Posterior vena cava (tissue), 2 donors: ENCODE results near the gene TPST1. TPM values are rescaled to one million over a fixed set of nuclear protein-coding genes. Genes with fewer than 3 reads are reported as not detected.

ENCODE experiments used
- DNase-seq: peaks from one replicate; pipeline ENCODE4 v3.0.0-alpha.2; 2020; ENCODE audit warnings: low spot score
- intact Hi-C, 2 donors: fragments of 100-400 bp; cut with DNase I; formaldehyde crosslinking; loops; one replicate each; pipeline versions ENCODE4 v1.14.1 to v1.14.2; 2022 to 2023
- total RNA-seq, 2 donors: library from RNA; stranded (reverse); fragmentation: NEBNext Ultra II Directional; extraction: Animal tissue kit (Norgen Biotek cat#: 25700); gene quantifications; one replicate each; pipeline ENCODE4 v1.2.1, GENCODE V29; 2021
- donor health status: DM: yes; HTN: yes; CAD: no.
- donor health status: DM: yes; HTN: yes; CAD: no.

TPST1 gene
- total RNA-seq, 2 donors from 2014 or later, result 21.4 to 32.5 TPM

DNA sequence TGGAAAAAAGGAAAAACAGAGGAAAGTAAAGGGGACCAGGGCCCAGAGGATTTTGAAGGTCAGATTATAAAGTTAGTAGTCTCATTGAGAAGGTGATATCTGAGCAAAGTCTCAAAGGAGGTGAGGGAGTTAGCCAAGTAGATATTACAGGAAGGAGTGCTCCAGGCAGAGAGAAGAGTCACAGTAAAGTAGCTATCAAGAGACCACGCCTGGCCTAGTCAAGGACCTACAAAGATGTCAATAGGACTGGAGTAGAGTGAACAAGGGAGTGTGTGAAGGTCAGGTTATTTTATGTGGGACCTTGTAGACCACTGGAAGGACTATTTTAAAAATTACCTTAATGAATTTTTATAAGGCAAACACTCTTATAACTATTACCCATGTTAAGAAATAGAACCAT lies 64.8 kb downstream of the TPST1 start:
- intact Hi-C loops, result no loop called here
- DNase-seq, result no peak

DNA sequence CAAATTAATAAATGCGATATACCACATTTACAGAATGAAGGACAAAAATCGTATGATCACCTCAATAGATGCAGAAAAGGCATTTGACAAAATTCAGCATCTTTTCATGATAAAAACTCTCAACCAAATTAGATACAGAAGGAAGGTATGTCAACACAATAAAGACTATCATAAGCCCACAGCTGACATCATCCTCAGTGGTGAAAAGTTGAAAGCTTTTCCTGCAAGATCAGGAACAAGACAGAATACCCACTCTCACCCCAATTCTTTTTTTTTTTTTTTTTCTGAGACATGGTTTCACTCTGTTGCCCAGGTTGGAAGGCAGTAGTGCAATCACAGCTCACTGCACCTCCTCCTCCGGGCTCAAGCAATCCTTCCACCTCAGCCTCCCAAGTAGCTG lies 67.2 kb downstream of the TPST1 start:
- intact Hi-C loops, result no loop called here

DNA sequence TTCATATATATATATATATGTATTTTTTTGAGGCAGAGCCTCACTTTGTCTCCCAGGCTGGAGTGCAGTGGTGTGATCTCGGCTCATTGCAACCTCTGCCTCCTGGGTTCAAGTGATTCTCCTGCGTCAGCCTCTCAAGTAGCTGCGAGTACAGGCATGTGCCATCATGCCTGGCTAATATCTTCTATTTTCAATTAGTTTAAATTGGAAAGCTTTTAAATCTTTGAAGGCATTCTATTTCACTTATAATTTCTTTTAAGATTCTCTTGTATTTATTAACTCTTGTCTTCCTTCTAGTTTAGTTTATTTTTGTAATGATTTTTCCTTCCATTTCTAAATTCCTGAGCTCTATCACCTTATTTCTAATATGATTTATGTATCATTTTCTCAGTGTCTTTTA lies 71.2 kb downstream of the TPST1 start:
- no peak for DNase-seq
- intact Hi-C loops, result no loop called here

More for the DNA sequence above, 67.2 kb downstream of the TPST1 start:
- DNase-seq, result no peak

DNA sequence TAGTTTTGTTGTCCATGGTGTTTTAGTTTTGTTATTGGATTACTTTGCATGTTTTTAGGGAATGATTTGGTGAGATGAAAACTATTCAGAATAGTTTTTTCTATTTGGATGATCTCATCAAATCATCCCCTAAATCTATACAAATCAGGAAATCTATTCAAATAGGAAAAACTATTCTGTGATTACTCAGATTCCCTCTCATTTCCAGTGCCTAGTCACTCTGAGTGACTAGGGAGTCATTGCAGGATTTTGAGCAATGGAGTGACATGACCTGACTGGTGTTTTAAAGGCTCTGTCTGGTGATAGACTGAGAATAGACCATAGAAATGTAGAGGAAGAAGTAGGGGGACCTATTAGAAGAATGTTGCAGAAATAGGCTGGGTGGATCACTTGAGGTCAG lies 72.4 kb downstream of the TPST1 start:
- DNase-seq, result no peak
- intact Hi-C loops, result no loop called here

DNA sequence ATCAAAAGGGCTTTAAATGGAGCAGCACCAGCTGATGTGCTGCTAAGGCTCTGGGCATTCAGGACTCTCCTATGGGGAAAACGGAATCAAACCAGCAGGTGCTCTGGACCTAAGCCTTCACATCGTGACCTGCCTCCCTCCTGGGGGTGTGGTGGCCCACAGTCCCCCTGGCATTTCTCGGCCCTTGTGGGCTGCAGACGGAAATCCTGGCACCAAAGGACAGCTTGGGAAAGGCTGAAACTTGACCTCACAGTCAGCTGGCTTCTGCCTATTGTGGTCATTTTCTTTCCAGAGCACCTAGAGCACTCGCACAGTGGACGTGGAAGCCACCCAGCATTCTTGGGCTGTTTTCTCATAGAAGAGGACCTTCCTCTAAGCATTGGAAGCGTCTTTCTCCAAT lies 74.8 kb downstream of the TPST1 start:
- intact Hi-C loops, result no loop called here
- DNase-seq, result no peak

DNA sequence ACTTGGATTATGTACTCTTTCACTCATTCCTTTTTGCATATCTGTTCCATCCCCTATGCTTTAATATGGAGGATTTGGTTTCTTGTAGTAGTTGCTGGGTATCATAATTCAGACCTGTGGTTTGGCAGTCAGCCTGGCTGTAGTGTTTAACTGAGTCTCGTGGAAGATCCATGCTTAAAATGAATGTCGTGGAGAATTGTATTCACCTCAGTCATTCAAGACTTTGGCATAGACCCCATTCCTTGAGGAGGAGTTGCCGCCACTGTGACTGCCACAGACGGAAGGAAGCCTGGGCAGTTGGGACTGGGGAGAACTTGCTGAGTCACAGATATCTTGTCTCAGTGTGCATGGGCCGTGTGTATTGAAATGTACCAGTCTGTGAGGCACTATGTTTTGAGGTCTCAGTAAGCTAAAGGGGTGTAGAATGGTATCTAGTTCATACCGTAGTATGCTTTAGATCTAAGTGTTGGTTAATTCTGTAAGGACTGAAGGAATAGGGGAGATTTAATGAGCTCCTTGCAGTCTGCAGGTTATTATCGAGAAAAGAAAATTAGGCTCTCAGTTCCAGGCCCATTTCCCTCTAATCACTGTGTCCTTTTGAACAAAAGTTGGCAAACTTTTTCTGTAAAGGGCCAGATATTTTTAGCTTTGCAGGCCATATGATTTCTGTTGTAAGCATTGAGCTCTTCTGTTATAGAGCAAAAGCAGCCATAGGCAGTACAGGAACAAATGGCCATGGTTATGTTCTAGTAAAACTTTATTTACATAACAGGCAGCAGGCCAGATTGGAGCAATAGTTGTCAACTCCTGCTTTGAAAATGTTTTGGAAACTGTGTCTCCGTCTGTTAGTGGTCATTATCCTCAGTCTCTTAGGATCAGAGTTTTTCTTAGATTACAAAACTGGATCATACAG lies 76.8 kb downstream of the TPST1 start:
- intact Hi-C loops, result no loop called here
- DNase-seq, result no peak

DNA sequence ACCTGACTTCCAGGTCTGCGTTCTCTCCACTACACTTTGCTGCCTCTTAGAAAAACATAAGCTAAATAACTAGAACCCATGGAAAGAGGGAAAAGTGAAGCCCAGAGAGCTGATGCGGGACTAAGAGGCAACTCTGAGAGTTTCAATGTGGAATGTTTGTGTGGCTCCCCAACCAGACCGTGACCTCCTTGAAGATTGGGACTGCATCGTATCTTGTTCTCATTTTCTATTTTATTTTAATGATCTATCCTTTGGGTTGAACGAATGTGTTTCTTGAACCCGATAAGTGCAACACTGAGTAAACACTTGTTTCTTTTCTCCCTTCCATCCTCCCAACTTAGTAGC lies 77.4 kb downstream of the TPST1 start:
- intact Hi-C loops, result no loop called here
- no peak for DNase-seq

DNA sequence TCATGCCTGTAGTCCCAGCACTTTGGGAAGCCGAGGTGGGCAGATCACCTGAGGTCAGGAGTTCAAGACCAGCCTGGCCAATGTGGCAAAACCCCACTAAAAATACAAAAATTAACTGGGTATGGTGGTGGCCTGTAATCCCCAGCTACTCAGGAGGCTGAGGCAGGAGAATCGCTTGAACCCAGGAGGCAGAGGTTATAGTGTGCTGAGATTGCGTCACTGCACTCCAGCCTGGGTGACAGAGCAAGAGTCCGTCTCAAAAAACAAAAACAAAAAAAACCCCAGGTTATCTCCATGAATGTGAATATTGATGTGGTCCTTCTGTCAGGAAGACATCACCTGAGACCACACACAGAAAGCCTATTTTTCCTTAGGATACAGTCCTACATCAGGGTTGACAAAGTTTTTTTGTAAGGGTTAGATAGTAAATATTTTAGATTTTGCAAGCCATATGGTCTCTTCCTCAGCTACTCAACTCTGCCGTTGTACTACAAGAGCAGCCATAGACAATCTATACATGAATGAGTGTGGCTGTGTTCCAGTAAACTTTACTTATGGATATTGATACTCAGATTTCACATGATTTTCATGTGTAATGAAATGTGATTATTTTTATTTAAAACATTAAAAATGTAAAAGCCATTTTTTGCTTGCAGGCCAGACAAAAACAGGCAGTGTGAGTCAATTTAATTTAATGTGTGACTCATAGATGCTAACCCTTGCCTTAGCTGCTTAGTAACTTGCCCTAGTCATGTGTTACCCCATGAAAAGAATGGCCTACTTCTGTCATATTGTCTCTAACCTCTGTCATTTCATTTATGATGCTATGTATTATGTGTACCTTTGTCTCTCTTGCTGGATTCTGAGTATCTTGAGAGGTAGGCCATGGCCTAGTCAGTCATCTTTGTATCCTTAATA lies 78.1 kb downstream of the TPST1 start:
- no peak for DNase-seq
- intact Hi-C loops, result no loop called here

DNA sequence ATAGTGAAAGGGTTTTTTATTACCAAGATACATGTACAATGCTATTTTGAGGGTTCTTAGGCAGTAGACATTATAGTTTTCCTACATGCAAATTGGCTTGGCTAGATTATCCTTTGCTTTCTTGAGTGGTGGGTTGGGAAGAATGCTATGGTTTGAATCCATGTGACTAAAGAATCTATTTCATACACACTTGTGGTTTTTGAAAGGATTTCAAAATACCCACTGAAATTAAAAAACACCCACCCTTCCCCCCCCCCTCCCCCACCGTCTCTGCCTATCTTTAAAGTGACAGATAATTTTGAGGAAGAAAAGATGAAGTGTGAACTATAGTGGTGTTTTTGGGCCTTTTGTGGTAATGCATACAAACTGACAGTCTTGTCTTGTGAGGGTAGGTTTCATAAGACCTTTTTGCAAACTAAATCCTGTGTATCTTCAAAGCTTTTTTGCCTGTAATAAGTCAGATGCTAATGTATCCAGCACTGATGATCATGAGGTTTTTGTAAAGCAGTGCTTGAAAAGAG lies 90.9 kb downstream of the TPST1 start:
- intact Hi-C loops, result no loop called here

DNA sequence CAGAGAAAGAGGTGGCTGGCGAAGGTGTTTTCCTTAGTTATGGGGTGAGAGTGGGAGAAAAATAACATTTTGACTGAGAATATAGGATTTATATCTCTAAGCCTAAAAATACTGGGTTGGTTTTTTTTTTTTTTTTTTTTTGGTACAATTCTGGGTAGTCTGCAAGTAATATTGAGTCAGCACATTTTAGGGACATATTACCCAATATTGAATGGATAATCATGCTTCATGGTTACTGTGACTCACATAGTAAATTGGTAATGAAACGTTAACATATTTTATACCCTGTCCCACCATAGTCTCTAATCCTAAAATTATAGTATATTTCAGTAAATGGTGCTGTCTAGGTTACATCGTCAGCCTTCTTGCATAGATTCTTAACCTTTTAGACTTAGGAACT lies 91.4 kb downstream of the TPST1 start:
- intact Hi-C loops, result no loop called here

More for the DNA sequence above, 90.9 kb downstream of the TPST1 start:
- no peak for DNase-seq

DNA sequence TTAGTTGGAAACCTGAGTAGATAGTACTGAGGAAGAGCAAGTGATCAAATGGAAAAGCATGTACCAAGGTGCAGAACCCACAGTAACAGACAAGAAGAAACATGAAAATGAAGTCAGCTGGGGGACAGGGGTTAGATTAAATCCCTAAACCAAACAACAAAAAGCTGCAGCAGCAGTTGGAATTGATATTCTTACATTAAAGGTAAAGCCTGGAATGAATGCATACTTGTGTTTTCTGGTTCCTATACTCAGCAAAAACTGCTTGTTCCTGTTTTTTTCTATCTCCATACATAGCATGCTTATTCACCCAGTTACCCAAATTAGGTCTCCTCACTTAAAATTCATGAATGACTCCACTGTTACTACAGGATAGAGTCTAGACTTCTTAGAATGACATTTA lies 92.4 kb downstream of the TPST1 start:
- no peak for DNase-seq
- intact Hi-C loops, result no loop called here

More for the DNA sequence above, 91.4 kb downstream of the TPST1 start:
- no peak for DNase-seq

DNA sequence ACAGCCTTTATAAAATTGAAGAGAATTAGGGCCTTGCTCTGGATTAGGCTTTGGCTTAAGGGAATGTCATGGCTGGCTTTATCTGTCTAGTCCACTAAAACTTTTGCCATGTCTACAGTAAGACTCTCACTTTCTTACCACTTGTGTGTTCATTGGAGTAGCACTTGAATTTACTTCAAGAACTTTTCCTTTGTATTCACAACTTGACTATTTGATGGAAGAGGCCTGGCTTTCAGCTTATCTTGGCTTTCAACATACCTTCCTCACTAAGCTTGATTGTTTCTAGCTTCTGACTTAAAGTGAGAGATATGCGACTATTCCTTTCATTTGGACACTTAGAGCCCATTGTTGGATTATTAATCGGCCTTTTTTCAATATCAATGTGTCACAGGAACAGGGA lies 96.1 kb downstream of the TPST1 start:
- DNase-seq, result no peak
- intact Hi-C loops, result no loop called here

DNA sequence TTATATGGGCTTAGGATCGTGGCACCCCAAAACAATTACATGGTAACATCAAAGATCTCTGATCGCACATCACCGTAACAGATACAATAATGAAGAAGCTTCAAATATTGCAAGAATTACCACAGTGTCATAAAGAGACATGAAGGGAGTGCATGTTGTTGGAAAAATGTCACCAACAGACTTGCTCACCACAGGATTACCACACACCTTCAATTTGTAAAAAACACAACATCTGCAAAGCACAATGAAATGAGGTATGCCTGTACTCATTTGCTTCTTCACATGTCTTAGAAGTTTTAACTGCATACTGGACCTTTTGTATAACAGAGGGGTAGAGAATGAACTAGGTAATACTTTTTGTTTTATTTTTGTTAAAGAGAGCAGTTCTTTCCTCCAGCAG lies 96.6 kb downstream of the TPST1 start:
- intact Hi-C loops, result no loop called here
- DNase-seq, result no peak

DNA sequence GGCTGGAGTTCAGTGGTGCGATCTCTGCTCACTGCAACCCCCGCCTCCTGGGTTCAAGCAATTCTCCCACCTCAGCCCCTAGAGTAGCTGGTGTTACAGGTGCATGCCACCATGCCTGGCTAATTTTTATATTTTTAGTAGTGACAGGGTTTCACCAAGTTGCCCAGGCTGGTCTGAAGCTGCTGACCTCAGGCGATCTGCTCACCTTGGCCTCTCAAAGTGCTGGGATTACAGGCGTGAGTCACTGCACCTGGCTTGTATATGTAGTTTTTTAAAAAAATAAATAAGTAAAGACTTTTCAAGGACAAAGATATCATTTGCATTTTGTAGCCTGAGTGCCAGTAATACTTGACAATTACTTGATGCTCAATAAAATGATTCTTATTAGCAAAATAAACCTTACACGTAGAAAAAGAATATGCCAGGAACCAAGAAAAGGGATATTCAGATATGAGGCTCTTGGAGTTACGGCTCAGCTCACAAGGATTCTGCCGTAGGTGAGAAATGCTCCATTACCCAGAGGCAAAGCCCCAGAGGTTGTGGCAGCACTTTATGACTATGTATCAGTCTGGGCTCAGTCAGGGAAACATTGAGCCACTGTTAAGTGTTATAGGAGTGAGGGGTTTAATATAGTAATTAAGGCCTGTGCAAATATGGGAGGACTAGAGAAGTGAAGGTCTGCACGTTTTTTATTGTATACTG lies 98.5 kb downstream of the TPST1 start:
- intact Hi-C loops, result no loop called here
- no peak for DNase-seq

DNA sequence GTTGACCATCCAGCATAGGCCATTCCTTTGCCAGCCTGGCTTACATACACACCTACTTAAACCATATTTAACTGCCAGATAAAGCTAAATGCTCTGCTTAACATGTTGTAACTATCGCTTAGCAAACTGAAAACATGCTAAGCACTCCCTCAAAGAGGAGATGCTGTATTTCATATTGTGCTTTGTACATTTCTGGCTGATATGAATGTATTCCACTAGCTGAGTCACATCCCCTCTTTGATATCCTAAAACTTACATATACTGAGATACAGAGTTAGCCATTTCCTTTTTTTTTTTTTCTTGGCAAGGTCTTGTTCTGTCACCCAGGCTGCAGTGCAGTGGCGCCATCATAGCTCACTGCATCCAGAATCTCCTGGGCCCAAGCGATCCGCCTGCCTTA lies 99.4 kb downstream of the TPST1 start:
- intact Hi-C loops, result no loop called here
- no peak for DNase-seq

DNA sequence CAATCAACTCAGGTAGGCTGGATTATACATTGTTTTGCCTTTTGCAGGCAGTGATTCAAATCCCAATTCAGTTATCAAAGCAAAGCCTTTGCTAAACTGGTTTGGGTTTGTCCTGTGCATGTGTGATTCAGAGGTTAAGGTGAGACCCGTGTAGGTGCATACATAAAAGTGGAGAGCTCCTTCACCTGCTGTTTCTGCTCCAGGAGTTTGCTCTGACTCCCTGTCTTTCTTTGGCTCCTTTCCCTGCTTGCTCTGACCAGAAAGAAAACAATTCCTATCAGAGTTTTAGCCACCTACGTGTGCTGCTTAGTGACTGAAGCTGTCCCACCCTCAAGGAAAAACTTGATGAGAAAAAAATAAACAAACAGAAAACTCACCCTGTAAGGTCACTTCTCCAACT lies 101.1 kb downstream of the TPST1 start:
- no peak for DNase-seq
- intact Hi-C loops, result no loop called here

DNA sequence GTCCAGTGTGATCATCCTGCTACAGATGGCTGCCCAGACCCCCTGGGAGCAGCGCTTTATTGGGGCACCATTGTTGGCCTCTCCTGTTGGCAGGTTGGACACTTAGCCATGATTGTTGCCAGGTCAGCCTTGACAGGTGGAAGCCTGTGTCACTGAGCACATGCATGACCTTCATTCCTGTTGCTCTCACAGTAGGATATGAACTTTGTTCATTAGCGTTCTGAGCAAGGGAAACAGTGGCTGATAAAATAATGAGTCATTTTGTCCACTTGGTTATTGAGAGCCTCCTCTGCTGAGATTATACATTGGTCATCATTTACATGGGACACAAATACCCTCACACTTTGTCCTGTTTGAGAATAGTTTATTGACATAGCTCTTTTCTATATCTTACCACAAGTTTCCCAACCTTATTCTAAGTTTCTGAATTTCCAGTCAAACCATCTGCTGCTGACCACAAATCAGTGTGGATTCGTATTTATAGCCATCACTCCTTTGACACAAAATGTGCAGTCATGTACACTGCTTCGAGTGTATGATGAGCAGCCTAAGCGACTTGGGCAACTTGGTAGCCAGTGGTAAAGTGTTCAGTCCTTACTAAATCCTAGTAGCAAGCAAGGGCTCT lies 102.6 kb downstream of the TPST1 start:
- DNase-seq, result no peak
- intact Hi-C loops, result no loop called here

DNA sequence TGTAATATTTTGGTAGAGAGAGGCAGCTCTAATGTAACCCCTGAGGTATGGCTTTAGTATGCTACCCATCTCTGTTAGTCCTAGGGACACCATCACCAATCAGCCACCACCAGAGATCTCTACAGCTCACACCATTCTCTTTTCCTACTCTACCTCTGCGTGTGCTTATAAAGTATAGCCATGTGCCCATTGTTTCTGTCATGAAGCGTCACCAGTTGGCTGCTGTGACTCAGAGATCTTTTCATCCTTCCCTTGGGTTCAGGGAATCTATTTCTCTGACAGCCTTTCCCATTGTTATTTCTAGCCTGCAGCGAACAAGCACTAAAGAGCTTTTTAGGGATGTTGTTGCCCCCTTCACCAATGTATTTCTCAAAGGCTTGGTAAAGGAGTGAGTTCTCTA lies 103.3 kb downstream of the TPST1 start:
- no peak for DNase-seq
- intact Hi-C loops, result no loop called here

DNA sequence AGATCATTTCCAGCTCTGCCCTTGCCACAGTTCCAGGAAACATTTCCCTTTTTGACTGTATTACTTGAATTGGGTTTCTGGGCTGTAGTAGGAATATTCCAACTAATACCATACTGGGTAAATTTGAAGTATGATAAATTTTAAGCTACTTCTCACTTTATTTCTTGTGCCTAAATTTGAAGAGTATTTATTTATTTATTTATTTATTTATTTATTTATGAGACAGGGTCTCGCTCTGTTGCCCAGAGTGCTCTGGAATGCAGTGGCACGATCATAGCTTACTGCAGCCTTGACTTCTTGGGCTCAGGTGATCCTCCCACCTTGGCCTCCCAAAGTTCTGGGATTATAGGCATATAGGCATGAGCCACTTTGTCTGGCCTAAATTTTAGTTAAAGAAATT lies 105.5 kb downstream of the TPST1 start:
- no peak for DNase-seq
- intact Hi-C loops, result no loop called here
